ENCODE measurements around the gene SIAH2. TPM values are rescaled to one million over a fixed set of nuclear protein-coding genes. Genes with fewer than 3 reads are reported as not detected.

SIAH2 gene
- 23.7 TPM for total RNA-seq

GRCh38 chr3:150763122-150763840 lies at the start of gene SIAH2:
TSS of gene SIAH2 (minus strand) at chr3:150763169. CDS start at chr3:150762849, 320 bp downstream.

GRCh38 chr3:150703756-150704344 lies 59.1 kb downstream of the SIAH2 start, which contains the start of gene ERICH6:
TSS of gene ERICH6 (minus strand) at chr3:150703920. CDS start at chr3:150703898, 22 bp downstream.

Other genes starting within 250 kb of the SIAH2 start
- 112 TPM for gene SERP1, start 216.7 kb downstream of the SIAH2 start, total RNA-seq
- gene EIF2A, start 216.4 kb downstream of the SIAH2 start, total RNA-seq, result 195 TPM
- gene SELENOT, start 159.8 kb downstream of the SIAH2 start, total RNA-seq, result 121 TPM
- not detected for gene ERICH6, start 59.2 kb downstream of the SIAH2 start, total RNA-seq
- 0.38 TPM for gene MINDY4B, start 142.3 kb upstream of the SIAH2 start, total RNA-seq
- gene CLRN1, start 209.6 kb upstream of the SIAH2 start, total RNA-seq, result 12.0 TPM